Measurements from ENCODE around the gene EXOC1L. TPM values are rescaled to one million over a fixed set of nuclear protein-coding genes. Genes with fewer than 3 reads are reported as not detected.

EXOC1L gene
- polyA plus RNA-seq, 2 of the 4 experiments (the other 2 are of a cell fraction) = not detected

DNA sequence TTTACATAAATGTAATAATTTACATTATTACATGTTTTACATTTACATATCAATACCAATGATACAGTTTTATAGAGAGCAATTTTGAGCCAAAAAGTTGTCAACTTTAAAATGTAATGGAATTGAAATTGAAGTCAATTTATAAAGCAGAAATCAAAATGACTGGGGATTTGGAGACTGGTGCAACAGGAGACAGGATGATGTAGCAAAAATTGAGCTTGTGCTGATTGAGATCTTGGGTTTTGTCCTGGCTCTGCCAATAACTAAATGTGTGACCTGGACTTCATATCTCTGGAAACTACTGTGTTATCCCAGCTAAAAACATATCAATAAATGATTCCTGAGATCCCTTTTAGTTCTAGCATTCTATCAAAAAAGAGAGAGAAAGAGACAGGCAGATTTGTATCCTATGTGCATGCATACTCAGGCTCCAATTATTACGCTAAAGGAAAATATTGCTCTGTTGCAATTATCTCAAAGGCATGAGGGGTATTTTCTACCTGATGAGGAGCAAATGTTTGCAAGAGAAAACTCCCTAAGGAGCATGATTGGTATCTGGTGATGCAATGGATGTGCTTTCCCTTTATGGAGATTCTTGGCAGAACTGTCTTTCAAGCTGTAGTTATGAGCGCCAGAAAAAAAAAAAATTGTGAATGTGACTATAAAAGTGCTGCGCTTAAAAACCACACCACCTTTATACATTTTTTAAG, 14.7 kb downstream of the EXOC1L start:
- TF ChIP-seq CTCF (IDR thresholded peaks at IDR 0.05) = no peak
- no peak for TF ChIP-seq HOXB13 (CRISPR knock-in tag; IDR thresholded peaks at IDR 0.05; ENCODE audit: low read depth)
- no peak for TF ChIP-seq JUNB (IDR thresholded peaks at IDR 0.05)
- TF ChIP-seq, protein P1, sequence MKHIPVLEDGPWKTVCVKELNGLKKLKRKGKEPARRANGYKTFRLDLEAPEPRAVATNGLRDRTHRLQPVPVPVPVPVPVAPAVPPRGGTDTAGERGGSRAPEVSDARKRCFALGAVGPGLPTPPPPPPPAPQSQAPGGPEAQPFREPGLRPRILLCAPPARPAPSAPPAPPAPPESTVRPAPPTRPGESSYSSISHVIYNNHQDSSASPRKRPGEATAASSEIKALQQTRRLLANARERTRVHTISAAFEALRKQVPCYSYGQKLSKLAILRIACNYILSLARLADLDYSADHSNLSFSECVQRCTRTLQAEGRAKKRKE (CRISPR knock-in tag; IDR thresholded peaks at IDR 0.05; ENCODE audit: low read depth) = no peak
- TF ChIP-seq JUN (IDR thresholded peaks at IDR 0.05) = no peak
- no peak for TF ChIP-seq KDM5A (IDR thresholded peaks at IDR 0.05)
- no peak for TF ChIP-seq CHD2 (IDR thresholded peaks at IDR 0.05; ENCODE audit: low read length, partially characterized antibody)
- no peak for TF ChIP-seq CEBPB (IDR thresholded peaks at IDR 0.05)
- TF ChIP-seq, protein P2, sequence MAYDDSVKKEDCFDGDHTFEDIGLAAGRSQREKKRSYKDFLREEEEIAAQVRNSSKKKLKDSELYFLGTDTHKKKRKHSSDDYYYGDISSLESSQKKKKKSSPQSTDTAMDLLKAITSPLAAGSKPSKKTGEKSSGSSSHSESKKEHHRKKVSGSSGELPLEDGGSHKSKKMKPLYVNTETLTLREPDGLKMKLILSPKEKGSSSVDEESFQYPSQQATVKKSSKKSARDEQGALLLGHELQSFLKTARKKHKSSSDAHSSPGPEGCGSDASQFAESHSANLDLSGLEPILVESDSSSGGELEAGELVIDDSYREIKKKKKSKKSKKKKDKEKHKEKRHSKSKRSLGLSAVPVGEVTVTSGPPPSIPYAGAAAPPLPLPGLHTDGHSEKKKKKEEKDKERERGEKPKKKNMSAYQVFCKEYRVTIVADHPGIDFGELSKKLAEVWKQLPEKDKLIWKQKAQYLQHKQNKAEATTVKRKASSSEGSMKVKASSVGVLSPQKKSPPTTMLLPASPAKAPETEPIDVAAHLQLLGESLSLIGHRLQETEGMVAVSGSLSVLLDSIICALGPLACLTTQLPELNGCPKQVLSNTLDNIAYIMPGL (CRISPR knock-in tag; IDR thresholded peaks at IDR 0.05; ENCODE audit: borderline replicate concordance) = no peak
- no peak for TF ChIP-seq RARB (CRISPR knock-in tag; IDR thresholded peaks at IDR 0.05)
- no peak for TF ChIP-seq SMC3 (IDR thresholded peaks at IDR 0.05)
- no peak for TF ChIP-seq ZC3H11A (IDR thresholded peaks at IDR 0.05)
- no peak for TF ChIP-seq HEYL (CRISPR knock-in tag; IDR thresholded peaks at IDR 0.05)
- TF ChIP-seq ZNF302 (CRISPR knock-in tag; IDR thresholded peaks at IDR 0.05) = no peak
- no peak for TF ChIP-seq BHLHE40 (IDR thresholded peaks at IDR 0.05; ENCODE audit: low read depth, low read length)
- TF ChIP-seq, protein P3, sequence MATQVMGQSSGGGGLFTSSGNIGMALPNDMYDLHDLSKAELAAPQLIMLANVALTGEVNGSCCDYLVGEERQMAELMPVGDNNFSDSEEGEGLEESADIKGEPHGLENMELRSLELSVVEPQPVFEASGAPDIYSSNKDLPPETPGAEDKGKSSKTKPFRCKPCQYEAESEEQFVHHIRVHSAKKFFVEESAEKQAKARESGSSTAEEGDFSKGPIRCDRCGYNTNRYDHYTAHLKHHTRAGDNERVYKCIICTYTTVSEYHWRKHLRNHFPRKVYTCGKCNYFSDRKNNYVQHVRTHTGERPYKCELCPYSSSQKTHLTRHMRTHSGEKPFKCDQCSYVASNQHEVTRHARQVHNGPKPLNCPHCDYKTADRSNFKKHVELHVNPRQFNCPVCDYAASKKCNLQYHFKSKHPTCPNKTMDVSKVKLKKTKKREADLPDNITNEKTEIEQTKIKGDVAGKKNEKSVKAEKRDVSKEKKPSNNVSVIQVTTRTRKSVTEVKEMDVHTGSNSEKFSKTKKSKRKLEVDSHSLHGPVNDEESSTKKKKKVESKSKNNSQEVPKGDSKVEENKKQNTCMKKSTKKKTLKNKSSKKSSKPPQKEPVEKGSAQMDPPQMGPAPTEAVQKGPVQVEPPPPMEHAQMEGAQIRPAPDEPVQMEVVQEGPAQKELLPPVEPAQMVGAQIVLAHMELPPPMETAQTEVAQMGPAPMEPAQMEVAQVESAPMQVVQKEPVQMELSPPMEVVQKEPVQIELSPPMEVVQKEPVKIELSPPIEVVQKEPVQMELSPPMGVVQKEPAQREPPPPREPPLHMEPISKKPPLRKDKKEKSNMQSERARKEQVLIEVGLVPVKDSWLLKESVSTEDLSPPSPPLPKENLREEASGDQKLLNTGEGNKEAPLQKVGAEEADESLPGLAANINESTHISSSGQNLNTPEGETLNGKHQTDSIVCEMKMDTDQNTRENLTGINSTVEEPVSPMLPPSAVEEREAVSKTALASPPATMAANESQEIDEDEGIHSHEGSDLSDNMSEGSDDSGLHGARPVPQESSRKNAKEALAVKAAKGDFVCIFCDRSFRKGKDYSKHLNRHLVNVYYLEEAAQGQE (IDR thresholded peaks at IDR 0.05) = no peak
- no peak for TF ChIP-seq TP53 (CRISPR knock-in tag; IDR thresholded peaks at IDR 0.05)
- no peak for TF ChIP-seq RFX5 (IDR thresholded peaks at IDR 0.05)
- TF ChIP-seq ZSCAN20 (CRISPR knock-in tag; IDR thresholded peaks at IDR 0.05) = no peak
- no peak for TF ChIP-seq FOSB (CRISPR knock-in tag; IDR thresholded peaks at IDR 0.05)
- ATAC-seq = no peak
- DNase-seq (ENCODE audit: low read depth in 1 of 2, low spot score in 1 of 2) = no peak
- Histone ChIP-seq H3K4me1 (no peaks in the 10 kb centered on the region), H3K4me3 (no peak overlapping the region), H3K4me2 (no peak overlapping the region), H3K9me3 (no peaks in the 10 kb centered on the region; the same call in 2 of the 3 replicates), H3K27ac (no peak overlapping the region)
- ChIA-PET CTCF (no interaction called here), POLR2A (no interaction called here)
- WGBS (ENCODE audit: missing lambda C conversion rate) = 70% methylated on average over 3 of the region's 3 CpGs
- FAIRE-seq = no peak

All from A549 (cell line).